ENCODE results near the gene TCOF1. TPM values are rescaled to one million over a fixed set of nuclear protein-coding genes. Genes with fewer than 3 reads are reported as not detected.

The TCOF1 gene, protein sequence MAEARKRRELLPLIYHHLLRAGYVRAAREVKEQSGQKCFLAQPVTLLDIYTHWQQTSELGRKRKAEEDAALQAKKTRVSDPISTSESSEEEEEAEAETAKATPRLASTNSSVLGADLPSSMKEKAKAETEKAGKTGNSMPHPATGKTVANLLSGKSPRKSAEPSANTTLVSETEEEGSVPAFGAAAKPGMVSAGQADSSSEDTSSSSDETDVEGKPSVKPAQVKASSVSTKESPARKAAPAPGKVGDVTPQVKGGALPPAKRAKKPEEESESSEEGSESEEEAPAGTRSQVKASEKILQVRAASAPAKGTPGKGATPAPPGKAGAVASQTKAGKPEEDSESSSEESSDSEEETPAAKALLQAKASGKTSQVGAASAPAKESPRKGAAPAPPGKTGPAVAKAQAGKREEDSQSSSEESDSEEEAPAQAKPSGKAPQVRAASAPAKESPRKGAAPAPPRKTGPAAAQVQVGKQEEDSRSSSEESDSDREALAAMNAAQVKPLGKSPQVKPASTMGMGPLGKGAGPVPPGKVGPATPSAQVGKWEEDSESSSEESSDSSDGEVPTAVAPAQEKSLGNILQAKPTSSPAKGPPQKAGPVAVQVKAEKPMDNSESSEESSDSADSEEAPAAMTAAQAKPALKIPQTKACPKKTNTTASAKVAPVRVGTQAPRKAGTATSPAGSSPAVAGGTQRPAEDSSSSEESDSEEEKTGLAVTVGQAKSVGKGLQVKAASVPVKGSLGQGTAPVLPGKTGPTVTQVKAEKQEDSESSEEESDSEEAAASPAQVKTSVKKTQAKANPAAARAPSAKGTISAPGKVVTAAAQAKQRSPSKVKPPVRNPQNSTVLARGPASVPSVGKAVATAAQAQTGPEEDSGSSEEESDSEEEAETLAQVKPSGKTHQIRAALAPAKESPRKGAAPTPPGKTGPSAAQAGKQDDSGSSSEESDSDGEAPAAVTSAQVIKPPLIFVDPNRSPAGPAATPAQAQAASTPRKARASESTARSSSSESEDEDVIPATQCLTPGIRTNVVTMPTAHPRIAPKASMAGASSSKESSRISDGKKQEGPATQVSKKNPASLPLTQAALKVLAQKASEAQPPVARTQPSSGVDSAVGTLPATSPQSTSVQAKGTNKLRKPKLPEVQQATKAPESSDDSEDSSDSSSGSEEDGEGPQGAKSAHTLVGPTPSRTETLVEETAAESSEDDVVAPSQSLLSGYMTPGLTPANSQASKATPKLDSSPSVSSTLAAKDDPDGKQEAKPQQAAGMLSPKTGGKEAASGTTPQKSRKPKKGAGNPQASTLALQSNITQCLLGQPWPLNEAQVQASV (N-terminal part only)
- total RNA-seq: 10 to 100 TPM; 52.8 to 53.0 TPM

GRCh38 chr5:150357326-150358260 is at the start of gene TCOF1:
Gene TCOF1, plus strand, starts transcription at chr5:150357697. Its CDS starts 50 bp downstream, at chr5:150357747.
- POLR2A ChIA-PET: interaction anchor here (0.5 to 2.3 kb wide), 8 partner anchors 9 to 212 kb away, joined by 3 to 27 read pairs (median 4); partner anchors contain the start of genes CD74 and RPS14
- Mint-ChIP-seq H3K9me3 (no peaks in the 10 kb centered on the region), H3K36me3 (ENCODE audit: low read depth) (peaks cover 32% of the 10 kb centered on the region), H3K27ac (peak within 1 kb of the TSS; percentile 83), H3K4me3 (peak within 1 kb of the TSS; percentile 89), H3K27me3 (peaks cover 8% of the 10 kb centered on the region), H3K4me1 (peaks cover 43% of the 10 kb centered on the region)
- CTCF ChIA-PET: interaction anchor here (2.1 kb wide), 1 partner anchor 92 kb away, joined by 11 read pairs; the partner anchor contains the start of gene RPS14
- peak; percentile 98 for DNase-seq

DNA sequence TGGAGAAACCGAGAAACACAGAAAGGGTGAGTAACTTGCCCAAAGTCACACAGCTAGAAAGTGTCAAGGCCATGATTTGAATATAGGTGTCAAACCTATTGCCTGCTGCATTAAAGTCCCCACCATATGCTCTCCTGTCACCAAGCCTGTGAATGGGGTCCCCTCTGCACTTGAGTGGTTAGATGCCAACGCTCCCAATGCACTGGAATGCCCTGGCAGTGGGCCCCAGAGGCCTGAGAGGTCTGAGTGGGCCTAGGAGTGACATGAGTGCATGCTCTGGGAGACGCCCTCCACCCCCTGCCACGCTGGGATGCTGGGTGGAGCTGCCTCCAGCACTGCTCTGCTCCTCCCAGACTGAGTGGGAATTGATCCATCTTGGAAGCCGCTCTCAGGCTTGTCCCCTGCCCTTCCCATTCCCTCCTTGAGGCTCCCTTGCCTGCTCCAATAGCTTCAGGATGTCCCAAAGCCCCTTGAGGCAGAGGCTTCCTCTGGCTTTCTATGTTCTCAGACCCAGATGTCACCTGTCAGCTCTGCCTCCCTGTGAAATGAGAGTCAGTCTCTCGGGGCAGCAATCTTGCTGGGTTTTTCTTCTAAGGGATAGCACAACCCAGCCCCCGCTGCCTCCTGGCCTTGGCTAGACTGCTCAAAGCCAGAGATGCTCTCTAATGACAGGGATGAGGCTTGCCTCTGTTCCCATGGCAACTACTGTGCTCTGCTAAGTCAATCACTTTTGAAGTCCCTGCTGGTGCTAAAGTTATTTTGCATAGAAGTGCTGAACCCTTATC is 48.2 kb upstream of the TCOF1 start:
- POLR2A ChIA-PET: no interaction called here
- no peak overlapping the region for H3K4me3 Mint-ChIP-seq
- H3K27ac Mint-ChIP-seq: no peak overlapping the region
- no peaks in the 10 kb centered on the region for H3K4me1 Mint-ChIP-seq
- DNase-seq: no peak
- CTCF ChIA-PET: no interaction called here
- peaks cover 20% of the 10 kb centered on the region for H3K27me3 Mint-ChIP-seq
- H3K9me3 Mint-ChIP-seq: no peaks in the 10 kb centered on the region
- no peaks in the 10 kb centered on the region for H3K36me3 Mint-ChIP-seq (ENCODE audit: low read depth)

- DNase-seq: no peak
- Mint-ChIP-seq H3K27me3 (peaks cover 19% of the 10 kb centered on the region), H3K9me3 (no peaks in the 10 kb centered on the region), H3K4me3 (no peak overlapping the region), H3K36me3 (ENCODE audit: low read depth) (no peaks in the 10 kb centered on the region), H3K4me1 (no peaks in the 10 kb centered on the region), H3K27ac (no peak overlapping the region)
- ChIA-PET POLR2A (no interaction called here), CTCF (interaction anchor here (1.3 kb wide), 1 partner anchor 10 kb away, joined by 3 read pairs; no protein-coding TSS in a partner anchor)
Observed at GRCh38 chr5:150309886-150310239, 47.6 kb upstream of the TCOF1 start.

GRCh38 chr5:150310246-150310645 is 47.3 kb upstream of the TCOF1 start:
- H3K27me3 Mint-ChIP-seq: peaks cover 19% of the 10 kb centered on the region
- no peaks in the 10 kb centered on the region for H3K9me3 Mint-ChIP-seq
- no peak for DNase-seq
- CTCF ChIA-PET: interaction anchor here (1.3 kb wide), 1 partner anchor 10 kb away, joined by 3 read pairs; no protein-coding TSS in a partner anchor
- H3K4me3 Mint-ChIP-seq: no peak overlapping the region
- H3K36me3 Mint-ChIP-seq (ENCODE audit: low read depth): no peaks in the 10 kb centered on the region
- H3K4me1 Mint-ChIP-seq: no peaks in the 10 kb centered on the region
- no peak overlapping the region for H3K27ac Mint-ChIP-seq
- POLR2A ChIA-PET: no interaction called here

DNA sequence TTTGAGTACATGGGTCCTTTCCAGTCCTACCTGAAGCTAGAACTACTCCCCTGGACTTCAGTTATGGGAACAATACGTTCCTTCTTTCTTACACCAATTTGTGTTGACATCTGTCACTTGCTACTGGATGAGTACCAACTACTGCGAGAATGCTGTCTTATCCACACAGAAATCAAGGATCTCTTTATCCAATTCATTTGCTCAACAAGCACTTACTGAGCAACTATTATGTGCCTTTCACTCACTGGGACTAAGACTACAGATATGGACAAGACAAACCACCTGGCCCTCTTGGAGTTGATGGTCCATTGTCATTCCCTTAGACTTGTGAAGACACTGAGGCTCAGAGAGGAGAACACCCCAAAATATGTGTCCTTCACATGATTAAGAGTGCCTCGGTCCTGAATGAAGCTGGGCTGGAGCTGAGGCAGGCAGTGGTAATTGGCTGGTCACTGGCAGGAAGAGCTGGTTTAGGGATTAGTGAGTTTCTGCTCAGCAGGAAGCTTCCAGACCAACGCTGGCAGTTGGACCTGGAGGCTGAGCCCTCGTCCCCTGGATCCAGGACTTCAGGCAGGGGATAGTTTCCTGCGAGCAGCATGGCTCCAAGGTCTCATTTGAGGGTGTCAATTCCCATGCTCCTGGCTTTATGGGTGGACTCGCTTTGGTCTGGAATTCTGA is 46.3 kb upstream of the TCOF1 start:
- peaks cover 15% of the 10 kb centered on the region for H3K27me3 Mint-ChIP-seq
- H3K27ac Mint-ChIP-seq: no peak overlapping the region
- no peaks in the 10 kb centered on the region for H3K9me3 Mint-ChIP-seq
- no peak for DNase-seq
- no peak overlapping the region for H3K4me3 Mint-ChIP-seq
- ChIA-PET POLR2A (no interaction called here), CTCF (interaction anchor here (1.3 kb wide), 1 partner anchor 9 kb away, joined by 3 read pairs; no protein-coding TSS in a partner anchor)
- no peaks in the 10 kb centered on the region for H3K4me1 Mint-ChIP-seq
- H3K36me3 Mint-ChIP-seq (ENCODE audit: low read depth): no peaks in the 10 kb centered on the region

- Mint-ChIP-seq H3K36me3 (ENCODE audit: low read depth) (no peaks in the 10 kb centered on the region), H3K4me1 (no peaks in the 10 kb centered on the region)
- POLR2A ChIA-PET: no interaction called here
Observed at GRCh38 chr5:150312518-150312917, 45.0 kb upstream of the TCOF1 start.

DNA sequence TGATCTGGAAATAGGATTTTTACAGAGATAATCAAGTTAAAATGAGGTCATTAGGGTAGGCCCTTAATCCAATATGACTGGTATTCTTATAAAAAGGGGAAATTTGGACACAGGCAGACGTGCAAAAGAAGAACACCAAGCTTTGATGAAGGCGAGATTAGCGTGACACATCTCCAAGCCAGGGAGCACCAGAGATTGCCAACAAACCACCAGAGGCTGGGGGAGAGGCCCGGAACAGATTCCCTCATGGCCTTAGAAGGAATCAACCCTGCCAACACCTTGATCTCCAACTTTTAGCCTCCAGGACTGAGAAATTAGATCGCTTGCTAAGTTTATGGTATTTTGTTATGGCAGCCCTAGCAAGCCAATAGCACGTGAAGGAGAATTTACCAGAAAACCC is 44.0 kb upstream of the TCOF1 start:
- H3K27ac Mint-ChIP-seq: no peak overlapping the region
- no peak overlapping the region for H3K4me3 Mint-ChIP-seq
- no peak for DNase-seq
- ChIA-PET POLR2A (no interaction called here), CTCF (no interaction called here)
- H3K9me3 Mint-ChIP-seq: no peaks in the 10 kb centered on the region
- H3K4me1 Mint-ChIP-seq: no peaks in the 10 kb centered on the region
- H3K27me3 Mint-ChIP-seq: peaks cover 12% of the 10 kb centered on the region
- no peaks in the 10 kb centered on the region for H3K36me3 Mint-ChIP-seq (ENCODE audit: low read depth)

More at GRCh38 chr5:150312518-150312917, 45.0 kb upstream of the TCOF1 start:
- Mint-ChIP-seq H3K4me3 (no peak overlapping the region), H3K9me3 (no peaks in the 10 kb centered on the region), H3K27ac (no peak overlapping the region), H3K27me3 (peaks cover 15% of the 10 kb centered on the region)
- CTCF ChIA-PET: no interaction called here
- DNase-seq: no peak

DNA sequence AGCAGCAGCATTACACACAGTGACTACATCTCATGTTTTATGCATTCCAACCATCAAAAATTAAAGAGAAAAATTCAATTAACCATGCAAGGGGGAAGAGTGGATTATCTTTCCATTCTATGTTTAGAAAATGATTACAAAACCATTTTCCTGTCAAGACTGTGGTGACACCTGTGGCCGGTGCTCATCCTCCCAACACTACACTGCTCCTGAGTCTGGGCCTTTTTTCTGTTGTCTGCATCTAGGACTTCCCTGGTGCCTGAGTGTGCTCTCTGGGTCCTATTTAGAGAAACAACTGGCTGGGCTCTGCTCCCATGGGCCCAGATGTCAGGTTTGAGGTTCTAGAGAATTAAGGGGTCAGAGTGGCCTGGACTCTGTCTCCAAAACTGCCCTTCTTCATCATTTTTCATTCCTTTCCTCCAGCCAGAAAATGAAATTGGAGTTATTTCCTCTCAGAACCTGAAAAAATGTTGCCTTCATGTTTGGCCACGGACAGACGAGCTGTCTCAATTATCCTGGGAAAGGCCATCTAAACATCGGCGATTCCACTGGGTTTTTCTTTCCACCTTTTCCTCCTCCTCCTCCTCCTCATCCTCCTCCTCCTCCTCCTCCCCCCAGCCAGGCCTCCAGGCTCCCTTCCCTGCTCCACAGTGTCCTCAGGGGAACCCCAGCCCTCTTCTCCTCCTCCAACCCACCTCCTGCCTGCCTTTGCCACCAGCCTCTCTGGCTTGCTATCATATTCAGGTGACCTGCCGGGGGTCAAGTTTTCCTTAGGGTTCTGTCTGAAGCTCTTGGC is 43.4 kb upstream of the TCOF1 start:
- CTCF ChIA-PET: no interaction called here
- H3K4me3 Mint-ChIP-seq: no peak overlapping the region
- H3K27ac Mint-ChIP-seq: no peak overlapping the region
- no peak for DNase-seq
- H3K4me1 Mint-ChIP-seq: no peaks in the 10 kb centered on the region
- no peaks in the 10 kb centered on the region for H3K9me3 Mint-ChIP-seq
- peaks cover 14% of the 10 kb centered on the region for H3K27me3 Mint-ChIP-seq
- H3K36me3 Mint-ChIP-seq (ENCODE audit: low read depth): no peaks in the 10 kb centered on the region
- POLR2A ChIA-PET: no interaction called here

- Mint-ChIP-seq H3K27ac (no peak overlapping the region), H3K4me1 (no peaks in the 10 kb centered on the region), H3K36me3 (ENCODE audit: low read depth) (no peaks in the 10 kb centered on the region), H3K9me3 (no peaks in the 10 kb centered on the region), H3K27me3 (peaks cover 12% of the 10 kb centered on the region), H3K4me3 (no peak overlapping the region)
- ChIA-PET CTCF (no interaction called here), POLR2A (no interaction called here)
- no peak for DNase-seq
Observed at GRCh38 chr5:150315245-150315644, 42.3 kb upstream of the TCOF1 start.

GRCh38 chr5:150316320-150316719 is 41.2 kb upstream of the TCOF1 start:
- POLR2A ChIA-PET: no interaction called here
- Mint-ChIP-seq H3K4me1 (no peaks in the 10 kb centered on the region), H3K27me3 (peaks cover 7% of the 10 kb centered on the region), H3K27ac (no peak overlapping the region), H3K9me3 (no peaks in the 10 kb centered on the region), H3K36me3 (ENCODE audit: low read depth) (no peaks in the 10 kb centered on the region), H3K4me3 (no peak overlapping the region)
- CTCF ChIA-PET: no interaction called here
- DNase-seq: no peak
